Mesendoderm (in vitro differentiated cells): ENCODE results near the gene CUEDC1.

Experiments used
- DNase-seq: peaks from one replicate; pipeline ENCODE4 v3.0.0; 2013
- H2AK5ac ChIP-seq: 2 replicates; pipeline ENCODE4 v1.6.1; 2013; ENCODE audit warnings: low read length, inconsistent platforms
- H2BK120ac ChIP-seq: 2 replicates; pipeline ENCODE4 v1.6.1; 2013; ENCODE audit warnings: low read depth, mild to moderate bottlenecking, low read length, moderate library complexity, mixed read lengths
- H2BK15ac ChIP-seq: replicated peaks from 2 replicates; pipeline ENCODE4 v1.6.1; 2013; ENCODE audit warnings: low read depth, mild to moderate bottlenecking, moderate library complexity
- H2BK5ac ChIP-seq: 2 replicates; pipeline ENCODE4 v1.6.1; 2013; ENCODE audit warnings: low read length, inconsistent platforms
- H3K18ac ChIP-seq: 2 replicates; pipeline ENCODE4 v1.6.1; 2013; ENCODE audit warnings: mild to moderate bottlenecking, low read length, mixed read lengths
- H3K23ac ChIP-seq: one replicate; pipeline ENCODE4 v1.6.1; 2013; ENCODE audit warnings: low read length
- H3K27ac ChIP-seq: 2 replicates; pipeline ENCODE4 v1.5.1; 2013; ENCODE audit warnings: low read depth, mild to moderate bottlenecking, inconsistent platforms, low read length, moderate library complexity
- H3K27me3 ChIP-seq: 2 replicates; pipeline ENCODE4 v1.6.1; 2013; ENCODE audit warnings: low read length, control low read depth, mild to moderate bottlenecking, inconsistent platforms; ENCODE audit not compliant: insufficient read depth, poor library complexity
- H3K36me3 ChIP-seq: 2 replicates; pipeline ENCODE4 v1.6.1; 2013; ENCODE audit warnings: low read length, inconsistent platforms; ENCODE audit not compliant: control insufficient read depth, insufficient read depth
- H3K4ac ChIP-seq: one replicate; pipeline ENCODE4 v1.6.1; 2013; ENCODE audit warnings: low read depth, mild to moderate bottlenecking, low read length, moderate library complexity
- H3K4me1 ChIP-seq: 2 replicates; pipeline ENCODE4 v1.6.1; 2013; ENCODE audit warnings: low read depth, low read length, inconsistent platforms; ENCODE audit not compliant: control insufficient read depth
- H3K4me2 ChIP-seq: 2 replicates; pipeline ENCODE4 v1.6.1; 2013; ENCODE audit warnings: low read length
- H3K4me3 ChIP-seq: 2 replicates; pipeline ENCODE4 v1.5.1; 2013; ENCODE audit warnings: mild to moderate bottlenecking, low read length
- H3K56ac ChIP-seq: one replicate; pipeline ENCODE4 v1.6.1; 2013; ENCODE audit warnings: low read length
- H3K79me1 ChIP-seq: 2 replicates; pipeline ENCODE4 v1.6.1; 2013; ENCODE audit warnings: low read length, inconsistent platforms
- H3K79me2 ChIP-seq: 2 replicates; pipeline ENCODE4 v1.6.1; 2013; ENCODE audit warnings: mild to moderate bottlenecking, low read length; ENCODE audit not compliant: control insufficient read depth, insufficient read depth
- H3K9ac ChIP-seq: 2 replicates; pipeline ENCODE4 v1.6.1; 2013; ENCODE audit warnings: low read length, inconsistent platforms
- H4K5ac ChIP-seq: one replicate; pipeline ENCODE4 v1.6.1; 2013; ENCODE audit warnings: low read length
- H4K8ac ChIP-seq: one replicate; pipeline ENCODE4 v1.6.1; 2013; ENCODE audit warnings: low read depth, mild to moderate bottlenecking, control low read depth, low read length, moderate library complexity
- WGBS: extraction: QIAGEN DNeasy Blood & Tissue Kit; methylation state at CpG from one replicate; pipeline ENCODE4 v1.1.7; 2013; ENCODE audit warnings: low lambda C conversion rate, missing lambda C conversion rate; ENCODE audit not compliant: insufficient coverage; ENCODE audit errors: extremely low coverage; 5-methylcytosine and 5-hydroxymethylcytosine counted together

The CUEDC1 gene

DNA sequence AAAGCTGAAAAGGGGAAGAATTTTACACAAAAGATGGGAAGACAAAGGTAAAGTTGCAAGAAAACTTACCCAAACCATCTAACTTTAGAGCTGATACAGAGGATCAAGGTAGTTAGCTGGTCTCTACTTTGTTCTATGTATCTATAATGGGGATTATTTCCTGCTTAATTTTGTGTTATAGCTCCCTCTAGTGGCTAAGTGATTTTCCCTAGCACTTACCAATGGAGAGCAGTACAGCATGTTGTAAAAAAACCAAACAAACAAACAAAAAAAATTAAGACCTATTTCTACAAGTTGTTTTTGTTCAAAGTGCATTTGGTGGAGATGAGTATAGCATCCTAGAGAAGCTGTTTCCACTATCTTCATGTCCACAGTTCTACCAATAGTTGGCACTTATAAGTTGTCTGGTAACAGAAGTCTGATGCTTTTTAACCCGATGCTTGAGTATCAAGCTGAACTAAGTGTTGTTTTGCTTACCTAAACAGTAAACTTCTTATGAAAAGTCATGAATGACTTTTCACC lies 44.3 kb upstream of the CUEDC1 start:
- no peak overlapping the region for H3K4me2 ChIP-seq
- H2AK5ac ChIP-seq = no peak overlapping the region
- no peak overlapping the region for H3K23ac ChIP-seq
- H3K4me3 ChIP-seq = no peak overlapping the region
- no peak overlapping the region for H2BK15ac ChIP-seq
- no peaks in the 10 kb centered on the region for H3K79me1 ChIP-seq
- no CpG with 5 or more reads among the region's 1 CpG for WGBS
- no peaks in the 10 kb centered on the region for H3K27me3 ChIP-seq
- no peak overlapping the region for H3K4ac ChIP-seq
- H3K9ac ChIP-seq = no peak overlapping the region
- H4K8ac ChIP-seq = no peak overlapping the region
- peaks cover 5% of the 10 kb centered on the region for H3K36me3 ChIP-seq
- H3K79me2 ChIP-seq = peaks cover 11% of the 10 kb centered on the region
- H3K27ac ChIP-seq = no peak overlapping the region
- no peak overlapping the region for H2BK120ac ChIP-seq
- no peak overlapping the region for H4K5ac ChIP-seq
- H3K4me1 ChIP-seq = peaks cover 2% of the 10 kb centered on the region
- peak; percentile 76 for DNase-seq
- no peak overlapping the region for H3K18ac ChIP-seq
- no peak overlapping the region for H3K56ac ChIP-seq
- H2BK5ac ChIP-seq = no peak overlapping the region

DNA sequence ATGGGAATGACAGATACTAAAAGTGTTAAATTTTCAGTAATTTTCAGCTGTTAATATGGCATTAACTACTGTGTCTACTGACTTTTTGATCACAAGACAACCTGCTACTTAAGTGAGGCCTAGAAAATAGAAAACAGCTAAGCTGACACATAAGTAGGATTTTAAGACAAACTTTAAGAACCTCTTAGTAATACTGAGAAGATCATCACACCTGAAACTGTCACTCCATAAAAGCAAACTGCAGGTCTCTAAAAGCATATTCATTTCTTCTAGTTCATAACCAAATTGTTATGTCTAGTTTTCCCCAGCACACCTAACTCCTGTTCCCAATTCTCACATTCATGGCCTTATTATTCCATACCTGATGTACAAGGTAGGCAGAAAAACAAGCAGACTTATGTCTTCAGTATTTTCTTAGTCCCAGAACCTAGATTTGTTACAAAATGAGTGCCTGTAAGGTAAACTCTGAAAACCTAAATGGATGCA lies 43.8 kb upstream of the CUEDC1 start:
- no peak overlapping the region for H2AK5ac ChIP-seq
- no peak overlapping the region for H3K4ac ChIP-seq
- no peak overlapping the region for H3K23ac ChIP-seq
- no peak overlapping the region for H3K9ac ChIP-seq
- H3K4me1 ChIP-seq = no peaks in the 10 kb centered on the region
- H4K8ac ChIP-seq = no peak overlapping the region
- no peak overlapping the region for H3K4me3 ChIP-seq
- H4K5ac ChIP-seq = no peak overlapping the region
- no peak for DNase-seq
- H2BK15ac ChIP-seq = no peak overlapping the region
- no peaks in the 10 kb centered on the region for H3K79me1 ChIP-seq
- H2BK5ac ChIP-seq = no peak overlapping the region
- H3K79me2 ChIP-seq = peaks cover 6% of the 10 kb centered on the region
- H3K18ac ChIP-seq = no peak overlapping the region
- H3K36me3 ChIP-seq = peaks cover 3% of the 10 kb centered on the region
- H3K4me2 ChIP-seq = no peak overlapping the region
- H3K27ac ChIP-seq = no peak overlapping the region
- H3K56ac ChIP-seq = no peak overlapping the region
- no peaks in the 10 kb centered on the region for H3K27me3 ChIP-seq
- no peak overlapping the region for H2BK120ac ChIP-seq

DNA sequence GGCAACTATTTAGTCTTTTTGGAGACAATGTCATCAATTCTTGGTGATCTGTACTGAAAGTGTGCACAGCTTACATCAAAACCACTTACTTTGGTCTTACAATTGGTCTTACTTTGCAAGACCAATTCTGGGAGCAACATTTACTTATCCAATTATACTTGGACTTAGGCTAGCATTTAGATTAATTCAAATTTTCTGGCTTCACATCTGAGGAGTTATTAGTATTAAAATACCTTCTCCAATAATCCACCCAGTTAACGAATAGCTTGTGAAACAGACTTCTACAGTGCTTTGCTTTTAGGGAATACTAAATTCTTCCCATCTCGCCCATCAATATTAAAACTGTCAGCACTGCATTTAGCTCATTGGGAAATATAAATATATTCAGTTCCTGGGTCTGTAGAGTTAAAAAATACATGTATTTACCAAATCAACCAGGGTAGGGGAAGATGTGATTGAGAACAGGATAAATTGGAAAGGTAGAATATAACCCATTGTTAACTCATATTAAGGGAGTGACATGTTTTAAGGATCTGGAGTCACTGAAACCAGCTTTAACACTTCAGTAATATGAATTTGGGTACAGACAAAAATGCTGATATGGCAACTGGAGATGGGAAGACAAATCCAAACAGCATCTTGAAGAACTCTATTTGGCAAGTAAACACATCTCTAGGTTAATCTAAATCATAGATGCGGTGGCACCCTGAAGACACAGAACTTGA lies 42.0 kb upstream of the CUEDC1 start:
- Histone ChIP-seq H2BK120ac (no peak overlapping the region), H3K4me2 (no peak overlapping the region), H4K8ac (no peak overlapping the region), H2BK5ac (no peak overlapping the region), H2AK5ac (no peak overlapping the region), H2BK15ac (no peak overlapping the region), H3K4me3 (no peak overlapping the region), H4K5ac (peak overlapping the region; percentile 13), H3K4me1 (no peaks in the 10 kb centered on the region), H3K4ac (no peak overlapping the region), H3K79me2 (no peaks in the 10 kb centered on the region), H3K27ac (no peak overlapping the region), H3K36me3 (peaks cover 3% of the 10 kb centered on the region), H3K18ac (no peak overlapping the region), H3K23ac (no peak overlapping the region), H3K9ac (no peak overlapping the region), H3K56ac (no peak overlapping the region), H3K79me1 (no peaks in the 10 kb centered on the region), H3K27me3 (no peaks in the 10 kb centered on the region)
- no CpG with 5 or more reads among the region's 3 CpGs for WGBS
- DNase-seq = no peak

DNA sequence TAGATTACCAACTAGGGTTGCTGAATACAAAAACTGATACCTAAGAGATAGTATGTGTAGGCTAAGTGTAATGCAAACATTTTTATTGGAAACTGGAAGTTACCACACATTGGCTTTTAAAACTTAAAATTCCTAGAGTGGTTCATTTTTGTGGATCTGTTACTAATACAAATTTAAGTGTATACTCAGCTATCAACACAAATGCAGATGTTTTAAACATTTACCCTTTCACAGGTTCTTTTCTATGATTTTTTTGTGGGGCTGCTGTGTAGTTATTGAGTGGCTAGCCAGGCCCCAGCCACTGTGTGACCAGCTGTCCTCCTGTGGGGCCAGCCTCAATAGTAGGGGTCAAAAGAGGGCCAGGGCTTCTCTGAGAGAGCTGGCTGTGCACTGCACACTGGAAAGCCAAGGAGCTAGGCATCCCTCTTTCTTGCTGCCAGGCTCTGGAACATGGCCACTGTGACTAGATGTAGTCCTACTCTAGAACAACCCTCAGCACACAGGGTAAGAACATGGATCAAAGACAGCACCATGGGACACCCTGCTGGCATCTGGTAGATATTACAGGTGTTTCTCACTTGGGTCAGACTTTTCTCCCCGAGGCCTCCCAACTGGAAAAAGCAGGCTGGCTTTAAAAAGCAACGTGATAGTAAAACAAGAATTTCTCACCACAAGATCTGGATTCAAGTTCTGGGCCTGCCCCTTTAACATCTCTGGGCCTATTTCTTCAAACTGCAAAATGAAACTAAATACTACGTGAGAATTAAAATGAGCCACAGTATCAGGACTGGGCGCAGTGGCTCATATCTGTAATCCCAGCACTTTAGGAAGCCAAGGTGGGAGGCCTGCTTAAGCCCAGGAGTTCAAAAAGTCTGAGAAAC lies 40.1 kb upstream of the CUEDC1 start:
- Histone ChIP-seq H3K4ac (no peak overlapping the region), H3K27ac (no peak overlapping the region), H3K56ac (no peak overlapping the region), H3K79me2 (no peaks in the 10 kb centered on the region), H2BK120ac (no peak overlapping the region), H3K23ac (no peak overlapping the region), H3K18ac (no peak overlapping the region), H4K8ac (no peak overlapping the region), H3K27me3 (no peaks in the 10 kb centered on the region), H3K4me1 (no peaks in the 10 kb centered on the region), H3K9ac (no peak overlapping the region), H2BK5ac (no peak overlapping the region), H3K79me1 (no peaks in the 10 kb centered on the region), H3K4me3 (no peak overlapping the region), H3K4me2 (no peak overlapping the region), H4K5ac (no peak overlapping the region), H2BK15ac (no peak overlapping the region), H2AK5ac (no peak overlapping the region), H3K36me3 (peaks cover 3% of the 10 kb centered on the region)
- DNase-seq = peak; percentile 91
- no CpG with 5 or more reads among the region's 4 CpGs for WGBS

DNA sequence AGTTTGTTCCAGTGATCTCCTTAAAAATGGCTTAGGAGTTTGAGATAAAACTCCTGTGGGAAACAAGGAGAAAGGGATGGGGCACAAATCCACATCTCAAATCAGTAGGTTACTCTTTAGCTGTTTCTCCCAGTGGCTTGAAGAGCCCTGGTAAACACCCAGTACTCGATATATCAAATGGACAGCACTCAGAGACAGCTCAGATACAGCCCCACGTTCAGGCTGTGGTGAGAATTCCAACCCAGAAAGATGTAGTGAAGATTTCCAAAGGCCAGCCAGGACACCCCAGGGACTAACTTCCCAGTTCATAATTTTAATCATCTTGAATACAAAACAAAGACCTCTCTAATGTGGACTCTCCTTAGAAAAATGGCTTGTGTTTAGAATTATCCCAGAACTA lies 39.2 kb upstream of the CUEDC1 start:
- Histone ChIP-seq H3K79me2 (no peaks in the 10 kb centered on the region), H3K27ac (no peak overlapping the region)
- WGBS = no CpG with 5 or more reads among the region's 2 CpGs

More for the DNA sequence above, 39.2 kb upstream of the CUEDC1 start:
- no peak for DNase-seq
- H3K9ac ChIP-seq = no peak overlapping the region
- no peak overlapping the region for H3K4me2 ChIP-seq
- H3K79me1 ChIP-seq = no peaks in the 10 kb centered on the region
- H2AK5ac ChIP-seq = no peak overlapping the region
- H2BK15ac ChIP-seq = no peak overlapping the region
- H3K56ac ChIP-seq = no peak overlapping the region
- H3K18ac ChIP-seq = no peak overlapping the region
- H2BK5ac ChIP-seq = no peak overlapping the region
- peaks cover 3% of the 10 kb centered on the region for H3K36me3 ChIP-seq
- H3K23ac ChIP-seq = no peak overlapping the region
- no peak overlapping the region for H4K5ac ChIP-seq
- no peak overlapping the region for H3K4me3 ChIP-seq
- no peak overlapping the region for H4K8ac ChIP-seq
- H3K27me3 ChIP-seq = no peaks in the 10 kb centered on the region
- no peaks in the 10 kb centered on the region for H3K4me1 ChIP-seq
- no peak overlapping the region for H2BK120ac ChIP-seq
- no peak overlapping the region for H3K4ac ChIP-seq
